Dedifferentiated amniotic fluid mesenchymal stem cell (primary cell): ENCODE data around the gene IP6K3.

ENCODE experiments used
- DNase-seq: peaks from one replicate; pipeline ENCODE4 v3.0.0-alpha.2; 2016; ENCODE audit errors: extremely low spot score

Gene IP6K3

GRCh38 chr6:33673851-33674250 lies 72.9 kb downstream of the IP6K3 start:
- DNase-seq = no peak

DNA sequence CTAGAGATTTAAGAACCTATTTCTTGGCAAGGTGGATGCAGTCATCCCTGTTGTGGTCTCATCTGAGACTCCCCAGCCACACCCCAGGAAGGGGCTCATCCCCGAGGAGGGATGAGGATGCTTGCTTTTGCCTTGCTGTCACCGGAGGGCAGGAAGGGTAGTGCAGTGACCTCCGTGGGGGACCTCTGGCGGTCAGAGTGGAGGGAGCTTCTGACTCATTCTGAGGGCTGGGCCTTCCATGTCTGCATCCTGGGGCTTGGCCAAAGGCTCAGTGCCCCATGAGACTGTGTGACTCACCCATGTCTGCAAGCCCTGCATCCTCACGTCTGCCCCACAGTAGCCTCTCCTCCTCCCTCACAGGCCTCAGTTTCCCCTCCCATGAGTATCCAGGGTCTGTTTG lies 73.9 kb downstream of the IP6K3 start:
- DNase-seq = peak; percentile 91

GRCh38 chr6:33671744-33672072 lies 75.0 kb downstream of the IP6K3 start:
- no peak for DNase-seq
